HG03175 (cell line): Measurements from ENCODE around the gene ARHGEF10L.

ENCODE experiments used
- ATAC-seq: cut with Tn5 transposase; IDR thresholded peaks from one replicate; pipeline ENCODE4 v1.9.1; 2021; ENCODE audit warnings: mild to moderate bottlenecking, moderate library complexity; ENCODE audit not compliant: unreplicated experiment

The ARHGEF10L gene

GRCh38 chr1:17672226-17672625, 132.7 kb downstream of the ARHGEF10L start:
- no peak for ATAC-seq

GRCh38 chr1:17673329-17674072, 134.0 kb downstream of the ARHGEF10L start:
- no peak for ATAC-seq

- no peak for ATAC-seq
These were observed 135.4 kb downstream of the ARHGEF10L start for GRCh38 chr1:17674726-17675500.

- no peak for ATAC-seq
These were observed 136.2 kb downstream of the ARHGEF10L start for GRCh38 chr1:17675744-17676143.

GRCh38 chr1:17676387-17677060, 137.0 kb downstream of the ARHGEF10L start:
- ATAC-seq, result no peak

- no peak for ATAC-seq
These were observed 138.5 kb downstream of the ARHGEF10L start for GRCh38 chr1:17678011-17678410.

GRCh38 chr1:17679856-17680255, 140.4 kb downstream of the ARHGEF10L start:
- ATAC-seq, result no peak

GRCh38 chr1:17680308-17680707, 140.8 kb downstream of the ARHGEF10L start:
- ATAC-seq, result no peak

GRCh38 chr1:17682400-17682799, 142.9 kb downstream of the ARHGEF10L start:
- no peak for ATAC-seq

GRCh38 chr1:17683598-17683997, 144.1 kb downstream of the ARHGEF10L start:
- no peak for ATAC-seq

GRCh38 chr1:17684810-17685209, 145.3 kb downstream of the ARHGEF10L start:
- no peak for ATAC-seq

- no peak for ATAC-seq
These were observed 146.8 kb downstream of the ARHGEF10L start for GRCh38 chr1:17686258-17686657.

- no peak for ATAC-seq
These were observed 147.6 kb downstream of the ARHGEF10L start for GRCh38 chr1:17687145-17687544.

GRCh38 chr1:17688217-17688810, 148.8 kb downstream of the ARHGEF10L start:
- no peak for ATAC-seq

GRCh38 chr1:17689011-17689410, 149.5 kb downstream of the ARHGEF10L start:
- ATAC-seq, result no peak

- no peak for ATAC-seq
These were observed 151.6 kb downstream of the ARHGEF10L start for GRCh38 chr1:17690906-17691634.

GRCh38 chr1:17692645-17693044, 153.1 kb downstream of the ARHGEF10L start:
- no peak for ATAC-seq

GRCh38 chr1:17696417-17697301, 157.2 kb downstream of the ARHGEF10L start:
- no peak for ATAC-seq

- ATAC-seq, result no peak
These were observed 158.0 kb downstream of the ARHGEF10L start for GRCh38 chr1:17697458-17697857.

GRCh38 chr1:17699581-17699980, 160.1 kb downstream of the ARHGEF10L start:
- ATAC-seq, result no peak
